ENCODE results near the gene TENM4. TPM values are rescaled to one million over a fixed set of nuclear protein-coding genes. Genes with fewer than 3 reads are reported as not detected.

The TENM4 gene
- total RNA-seq, 4 donors from 2014 or later = 0.88 to 61.5 (median 4.0) TPM

DNA sequence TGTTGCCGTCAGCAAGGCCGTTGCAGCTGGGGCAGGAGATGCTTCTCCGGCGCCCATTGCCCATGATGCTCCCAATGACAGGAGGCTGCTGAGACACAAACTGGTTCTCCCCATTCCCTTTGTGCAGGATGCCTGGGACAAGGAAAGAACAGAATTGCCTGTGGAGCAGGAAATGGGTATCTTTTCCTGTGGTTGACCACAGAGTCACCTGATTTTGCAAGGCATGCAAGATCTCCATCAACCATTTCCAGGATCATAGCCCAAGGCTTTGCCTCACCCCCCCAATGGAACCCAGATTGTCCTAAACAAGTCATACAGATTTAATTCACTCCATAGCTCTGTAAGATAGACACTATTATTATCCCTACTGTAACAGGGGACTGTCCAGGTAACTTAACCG, 718.0 kb downstream of the TENM4 start:
- H3K9me3 ChIP-seq = no peaks in the 10 kb centered on the region
- H3K27ac ChIP-seq = no peak overlapping the region
- H3K4me3 ChIP-seq = no peak overlapping the region
- DNase-seq = no peak
- H3K4me1 ChIP-seq = no peaks in the 10 kb centered on the region
- intact Hi-C loops (cut with DNase I; ENCODE audit: low total_unique reads) = no loop called here
- no peaks in the 10 kb centered on the region for H3K36me3 ChIP-seq
- H3K27me3 ChIP-seq = no peaks in the 10 kb centered on the region
- no peak for TF ChIP-seq POLR2A (IDR thresholded peaks at IDR 0.05)
- TF ChIP-seq, protein P1, sequence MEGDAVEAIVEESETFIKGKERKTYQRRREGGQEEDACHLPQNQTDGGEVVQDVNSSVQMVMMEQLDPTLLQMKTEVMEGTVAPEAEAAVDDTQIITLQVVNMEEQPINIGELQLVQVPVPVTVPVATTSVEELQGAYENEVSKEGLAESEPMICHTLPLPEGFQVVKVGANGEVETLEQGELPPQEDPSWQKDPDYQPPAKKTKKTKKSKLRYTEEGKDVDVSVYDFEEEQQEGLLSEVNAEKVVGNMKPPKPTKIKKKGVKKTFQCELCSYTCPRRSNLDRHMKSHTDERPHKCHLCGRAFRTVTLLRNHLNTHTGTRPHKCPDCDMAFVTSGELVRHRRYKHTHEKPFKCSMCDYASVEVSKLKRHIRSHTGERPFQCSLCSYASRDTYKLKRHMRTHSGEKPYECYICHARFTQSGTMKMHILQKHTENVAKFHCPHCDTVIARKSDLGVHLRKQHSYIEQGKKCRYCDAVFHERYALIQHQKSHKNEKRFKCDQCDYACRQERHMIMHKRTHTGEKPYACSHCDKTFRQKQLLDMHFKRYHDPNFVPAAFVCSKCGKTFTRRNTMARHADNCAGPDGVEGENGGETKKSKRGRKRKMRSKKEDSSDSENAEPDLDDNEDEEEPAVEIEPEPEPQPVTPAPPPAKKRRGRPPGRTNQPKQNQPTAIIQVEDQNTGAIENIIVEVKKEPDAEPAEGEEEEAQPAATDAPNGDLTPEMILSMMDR (IDR thresholded peaks at IDR 0.05) = no peak

DNA sequence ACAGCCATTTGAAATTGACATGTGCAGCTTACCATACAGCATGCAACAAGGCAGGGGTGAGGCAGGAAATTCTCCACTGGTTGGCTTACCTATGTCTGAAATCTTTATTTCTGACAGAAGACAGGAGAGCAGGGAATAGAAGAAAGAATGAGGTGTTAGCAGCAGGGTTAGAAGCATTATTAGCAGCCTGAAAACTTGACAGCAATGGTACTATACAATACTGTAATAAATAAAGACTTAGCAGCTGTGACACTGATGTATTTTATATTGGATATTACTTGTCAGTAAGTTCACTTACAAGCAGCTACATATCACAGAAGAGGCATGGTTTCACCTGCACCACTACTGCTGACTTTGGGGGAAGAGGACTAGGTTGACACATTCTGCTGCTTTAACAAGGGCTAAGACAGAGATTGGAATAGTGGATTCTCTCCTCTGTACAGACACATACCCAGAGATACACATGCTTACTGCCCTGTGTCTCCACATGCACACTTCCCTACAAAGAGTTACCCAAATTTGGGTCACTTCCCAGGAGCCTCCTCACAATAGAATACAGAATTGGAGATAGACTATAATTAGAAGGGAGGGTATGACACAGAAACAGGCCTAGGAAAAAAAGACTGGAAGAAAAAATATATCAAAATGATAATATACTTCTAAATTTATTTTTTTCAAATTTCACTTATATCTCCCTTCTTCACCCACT, 720.4 kb downstream of the TENM4 start:
- no peaks in the 10 kb centered on the region for H3K27me3 ChIP-seq
- no peaks in the 10 kb centered on the region for H3K36me3 ChIP-seq
- no peak overlapping the region for H3K27ac ChIP-seq
- H3K4me3 ChIP-seq = no peak overlapping the region
- H3K9me3 ChIP-seq = no peaks in the 10 kb centered on the region
- no peak for TF ChIP-seq POLR2A (IDR thresholded peaks at IDR 0.05)
- TF ChIP-seq, protein P1 (IDR thresholded peaks at IDR 0.05) = no peak
- DNase-seq = no peak
- H3K4me1 ChIP-seq = no peaks in the 10 kb centered on the region
- intact Hi-C loops (cut with DNase I; ENCODE audit: low total_unique reads) = no loop called here

DNA sequence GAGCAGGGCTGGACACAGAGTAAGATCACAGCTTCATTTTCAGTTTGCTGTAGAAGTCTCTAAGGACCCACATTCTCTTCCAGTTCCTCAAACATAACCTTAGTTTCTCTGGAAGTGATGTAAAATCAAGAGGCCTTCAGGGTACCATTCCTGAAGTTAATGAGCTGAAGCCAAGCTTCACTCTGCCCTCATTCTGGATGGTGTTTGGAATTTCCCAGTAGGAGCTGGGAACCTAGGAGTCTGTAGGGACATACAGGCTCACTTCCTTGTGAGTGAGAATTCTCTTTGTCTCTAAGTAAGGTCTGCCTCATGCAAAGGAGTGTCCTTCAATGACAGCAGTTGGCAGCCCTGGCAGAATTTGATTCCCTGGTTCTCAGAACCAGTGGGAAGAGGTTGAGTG, 723.8 kb downstream of the TENM4 start:
- H3K4me3 ChIP-seq = no peak overlapping the region
- H3K36me3 ChIP-seq = no peaks in the 10 kb centered on the region
- intact Hi-C loops (cut with DNase I; ENCODE audit: low total_unique reads) = no loop called here
- no peaks in the 10 kb centered on the region for H3K27me3 ChIP-seq
- no peak for DNase-seq
- H3K4me1 ChIP-seq = no peaks in the 10 kb centered on the region
- TF ChIP-seq, protein P1 (IDR thresholded peaks at IDR 0.05) = no peak
- no peak for TF ChIP-seq POLR2A (IDR thresholded peaks at IDR 0.05)
- H3K9me3 ChIP-seq = no peaks in the 10 kb centered on the region
- H3K27ac ChIP-seq = no peak overlapping the region

DNA sequence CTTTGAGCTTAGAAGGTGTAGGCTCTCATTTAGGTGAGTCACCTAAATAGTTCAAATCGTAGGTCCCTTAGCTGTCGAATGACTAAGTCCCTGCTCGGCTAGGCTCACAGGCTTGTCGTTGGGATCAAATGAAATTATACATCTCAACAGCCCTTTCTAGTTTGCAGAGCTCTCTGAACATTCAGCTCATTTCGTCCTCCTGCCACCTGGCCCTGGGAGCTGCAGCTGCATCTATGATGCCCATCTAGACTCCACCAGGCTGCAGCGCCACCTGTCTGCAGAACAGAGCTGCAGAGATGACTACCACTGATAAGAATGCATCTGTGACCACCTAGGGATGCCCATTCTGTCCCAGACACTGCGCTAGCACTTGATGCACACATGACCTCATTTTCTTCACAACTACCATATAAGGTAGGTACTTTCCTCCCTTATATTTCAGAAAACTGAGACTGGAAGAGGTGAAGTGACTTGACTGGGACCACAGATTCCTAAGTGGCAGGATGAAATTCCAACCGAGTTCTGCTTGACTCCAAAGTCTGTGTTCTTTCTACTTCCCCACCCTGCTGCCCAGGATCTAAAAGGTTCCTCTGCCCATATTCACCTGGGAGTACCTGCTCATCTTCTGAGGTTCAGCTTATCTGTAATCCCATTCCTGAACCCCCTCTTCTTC, 725.1 kb downstream of the TENM4 start:
- Histone ChIP-seq H3K9me3 (no peaks in the 10 kb centered on the region), H3K27ac (no peak overlapping the region), H3K4me3 (no peak overlapping the region), H3K27me3 (no peaks in the 10 kb centered on the region), H3K36me3 (no peaks in the 10 kb centered on the region), H3K4me1 (no peaks in the 10 kb centered on the region)
- TF ChIP-seq, protein P1 (IDR thresholded peaks at IDR 0.05) = peak in 1 of 4 experiments; percentile 19
- TF ChIP-seq POLR2A (IDR thresholded peaks at IDR 0.05) = no peak
- no peak for DNase-seq
- intact Hi-C loops (cut with DNase I; ENCODE audit: low total_unique reads) = no loop called here

DNA sequence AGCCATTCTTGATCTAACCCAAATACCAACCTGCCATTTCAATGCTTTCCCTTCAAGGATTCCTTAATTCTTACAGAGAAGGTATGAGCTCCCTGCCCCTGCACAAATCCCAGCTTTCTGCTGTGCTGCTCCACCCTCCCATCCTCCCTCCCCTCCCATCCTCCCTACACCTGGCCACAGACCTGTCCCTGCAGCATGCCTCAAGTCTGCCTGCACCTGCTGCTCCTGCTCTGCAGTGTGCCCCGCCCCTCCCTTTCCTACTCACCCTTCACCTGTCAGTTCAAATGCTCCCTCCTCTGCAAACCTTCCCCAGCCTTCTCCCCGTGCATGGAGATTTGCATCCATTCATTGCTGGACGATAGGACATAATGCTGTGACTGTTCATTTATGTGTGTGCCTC, 726.3 kb downstream of the TENM4 start:
- intact Hi-C loops (cut with DNase I; ENCODE audit: low total_unique reads) = no loop called here
- Histone ChIP-seq H3K27ac (no peak overlapping the region), H3K9me3 (no peaks in the 10 kb centered on the region), H3K27me3 (no peaks in the 10 kb centered on the region), H3K36me3 (no peaks in the 10 kb centered on the region), H3K4me3 (no peak overlapping the region), H3K4me1 (no peaks in the 10 kb centered on the region)
- no peak for DNase-seq
- TF ChIP-seq POLR2A (IDR thresholded peaks at IDR 0.05) = no peak
- TF ChIP-seq, protein P1 (IDR thresholded peaks at IDR 0.05) = no peak

Measured in uterus (tissue), 4 donors.